Spleen (tissue), 11 donors: ENCODE measurements around the gene CASP8AP2. TPM values are rescaled to one million over a fixed set of nuclear protein-coding genes. Genes with fewer than 3 reads are reported as not detected.

Experiments
- DNase-seq: peaks from one replicate; pipeline ENCODE4 v3.0.0-alpha.2; 2020
- H3K27ac ChIP-seq, 8 donors: fragments of 200-600 bp; sonication (generic) in 7 of 8; 1 replicate in 4 of 8; 2 replicates in 4 of 8; pipeline versions ENCODE4 v1.5.0 to v1.8.0; 2016 to 2021; ENCODE audit warnings: inconsistent platforms in 4 of 8, mild to moderate bottlenecking in 4 of 8, moderate library complexity in 1 of 8
- H3K27me3 ChIP-seq, 7 donors: fragments of 200-600 bp; sonication (generic) in 6 of 7; replicated peaks in 1 of 7; 1 replicate in 4 of 7; 2 replicates in 3 of 7; pipeline versions ENCODE4 v1.5.0 to v1.8.0; 2016 to 2021; ENCODE audit warnings: inconsistent platforms in 3 of 7, mild to moderate bottlenecking in 1 of 7
- H3K36me3 ChIP-seq, 6 donors: fragments of 200-600 bp; sonication (generic) in 5 of 6; 1 replicate in 4 of 6; 2 replicates in 2 of 6; pipeline versions ENCODE4 v1.5.0 to v1.8.0; 2016 to 2021; ENCODE audit warnings: inconsistent platforms in 2 of 6
- H3K4me1 ChIP-seq, 6 donors: fragments of 200-600 bp; sonication (generic) in 5 of 6; 1 replicate in 3 of 6; 2 replicates in 3 of 6; pipeline versions ENCODE4 v1.5.0 to v1.8.0; 2016 to 2021; ENCODE audit warnings: inconsistent platforms in 3 of 6
- H3K4me3 ChIP-seq, 8 donors: fragments of 200-600 bp; sonication (generic) in 7 of 8; 1 replicate in 4 of 8; 2 replicates in 4 of 8; pipeline versions ENCODE4 v1.5.0 to v1.8.0; 2016 to 2021; ENCODE audit warnings: inconsistent platforms in 4 of 8, mild to moderate bottlenecking in 4 of 8, moderate library complexity in 2 of 8
- H3K9me3 ChIP-seq, 8 donors: fragments of 200-600 bp; sonication (generic) in 7 of 8; 1 replicate in 4 of 8; 2 replicates in 4 of 8; pipeline versions ENCODE4 v1.5.0 to v1.8.0; 2016 to 2021; ENCODE audit warnings: inconsistent platforms in 4 of 8
- POLR2A ChIP-seq, 3 donors: fragments of 450-650 bp; IDR thresholded peaks; one replicate each; pipeline ENCODE4 v1.5.1; 2017; ENCODE audit warnings: antibody characterized with exemption in 3 of 3, mild to moderate bottlenecking in 1 of 3
- POLR2AphosphoS5 ChIP-seq, 3 donors: sonication (generic); formaldehyde crosslinking; IDR thresholded peaks; one replicate each; pipeline ENCODE4 v1.5.1; 2017; ENCODE audit warnings: antibody characterized with exemption in 3 of 3
- WGBS, 5 donors: extraction: QIAGEN DNeasy Blood & Tissue Kit in 3 of 5; methylation state at CpG; one replicate each; pipeline versions ENCODE4 v1.1.5 to v1.1.7; 2013 to 2018; 5-methylcytosine and 5-hydroxymethylcytosine counted together
- intact Hi-C: fragments of 100-400 bp; cut with DNase I; formaldehyde crosslinking; loops from one replicate; pipeline ENCODE4 v1.15.0; 2023; ENCODE audit warnings: low total_unique reads
- polyA plus RNA-seq, 3 donors: library from polyadenylated mRNA; stranded (reverse); fragments of 200-250 nt; gene quantifications; one replicate each; pipeline ENCODE4 v1.2.1, GENCODE V29; 2013
- total RNA-seq, 7 donors: library from RNA; depleted of rRNA in 3 of 7; stranded (reverse); fragments of >200 nt in 3 of 7; fragmentation: NEBNext Ultra II Directional in 4 of 7; extraction: Animal tissue kit (Norgen Biotek cat#: 25700) in 4 of 7; gene quantifications; one replicate each; pipeline versions ENCODE4 v1.1.0 to v1.2.1, GENCODE V29; 2016 to 2021
- TF ChIP-seq, protein P1 (sequence below), 11 experiments: fragments of 200-600 bp in 7 of 11; fragments of 450-650 bp in 4 of 11; sonication (generic) in 4 of 11; IDR thresholded peaks in 8 of 11; conservative IDR thresholded peaks in 3 of 11; 1 replicate in 7 of 11; 2 replicates in 4 of 11; pipeline versions ENCODE4 v1.4.0 to v1.8.0; 2016 to 2021; ENCODE audit warnings: antibody characterized with exemption in 11 of 11, inconsistent platforms in 4 of 11, mild to moderate bottlenecking in 1 of 11
- donor health status: healthy with polysubstance abuse.
- donor health status: DM: no; HTN: no; CAD: no; lungs with moderate emphysema.
- donor health status: DM: no; HTN: no; CAD: no.
- donor health status: Bipolar disorder and iron deficiency.
- donor health status: healthy.
- donor health status: DM: no; HTN: no; CAD: no.
- donor health status: DM: yes; HTN: yes; CAD: no.

The CASP8AP2 gene
- total and polyA plus RNA-seq, 10 donors: 6.1 to 27.8 (median 18.4) TPM

DNA sequence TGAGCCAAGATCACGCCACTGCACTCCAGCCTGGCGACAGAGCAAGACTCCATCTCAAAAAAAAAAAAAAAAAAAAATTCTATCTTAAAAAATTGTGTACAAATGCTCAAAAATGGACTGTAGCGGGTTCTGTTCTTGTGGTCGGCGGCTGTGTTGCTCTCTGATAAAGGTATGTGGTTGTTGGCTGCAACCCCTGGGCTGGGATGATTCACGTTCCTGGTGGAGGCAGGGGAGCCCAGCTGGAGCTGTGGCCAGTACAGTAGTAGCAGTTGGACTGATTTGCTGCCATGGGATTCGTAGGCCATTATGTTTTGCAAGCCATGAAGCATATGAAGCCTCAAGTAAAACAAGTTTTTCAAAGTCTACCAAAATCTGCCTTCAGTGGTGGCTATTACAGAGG lies 32.4 kb upstream of the CASP8AP2 start:
- DNase-seq: no peak
- Histone ChIP-seq H3K4me1 (peaks cover 0 to 22% (median 16%) of the 10 kb centered on the region in 6 donors), H3K4me3 (no peak overlapping the region), H3K9me3 (no peaks in the 10 kb centered on the region), H3K27ac (no peak overlapping the region), H3K36me3 (peaks cover 0 to 90% (median 26%) of the 10 kb centered on the region in 6 donors), H3K27me3 (no peaks in the 10 kb centered on the region)
- intact Hi-C loops: no loop called here
- TF ChIP-seq, protein P1, sequence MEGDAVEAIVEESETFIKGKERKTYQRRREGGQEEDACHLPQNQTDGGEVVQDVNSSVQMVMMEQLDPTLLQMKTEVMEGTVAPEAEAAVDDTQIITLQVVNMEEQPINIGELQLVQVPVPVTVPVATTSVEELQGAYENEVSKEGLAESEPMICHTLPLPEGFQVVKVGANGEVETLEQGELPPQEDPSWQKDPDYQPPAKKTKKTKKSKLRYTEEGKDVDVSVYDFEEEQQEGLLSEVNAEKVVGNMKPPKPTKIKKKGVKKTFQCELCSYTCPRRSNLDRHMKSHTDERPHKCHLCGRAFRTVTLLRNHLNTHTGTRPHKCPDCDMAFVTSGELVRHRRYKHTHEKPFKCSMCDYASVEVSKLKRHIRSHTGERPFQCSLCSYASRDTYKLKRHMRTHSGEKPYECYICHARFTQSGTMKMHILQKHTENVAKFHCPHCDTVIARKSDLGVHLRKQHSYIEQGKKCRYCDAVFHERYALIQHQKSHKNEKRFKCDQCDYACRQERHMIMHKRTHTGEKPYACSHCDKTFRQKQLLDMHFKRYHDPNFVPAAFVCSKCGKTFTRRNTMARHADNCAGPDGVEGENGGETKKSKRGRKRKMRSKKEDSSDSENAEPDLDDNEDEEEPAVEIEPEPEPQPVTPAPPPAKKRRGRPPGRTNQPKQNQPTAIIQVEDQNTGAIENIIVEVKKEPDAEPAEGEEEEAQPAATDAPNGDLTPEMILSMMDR (IDR thresholded peaks at IDR 0.05 in 8 of 11, conservative IDR thresholded peaks at IDR 0.05 in 3 of 11): no peak
- no peak for TF ChIP-seq POLR2A (IDR thresholded peaks at IDR 0.05)
- TF ChIP-seq POLR2AphosphoS5 (IDR thresholded peaks at IDR 0.05): no peak
- WGBS, 5 donors: 81 to 95% (median 87%) methylated on average over 7 of the region's 7 CpGs

DNA sequence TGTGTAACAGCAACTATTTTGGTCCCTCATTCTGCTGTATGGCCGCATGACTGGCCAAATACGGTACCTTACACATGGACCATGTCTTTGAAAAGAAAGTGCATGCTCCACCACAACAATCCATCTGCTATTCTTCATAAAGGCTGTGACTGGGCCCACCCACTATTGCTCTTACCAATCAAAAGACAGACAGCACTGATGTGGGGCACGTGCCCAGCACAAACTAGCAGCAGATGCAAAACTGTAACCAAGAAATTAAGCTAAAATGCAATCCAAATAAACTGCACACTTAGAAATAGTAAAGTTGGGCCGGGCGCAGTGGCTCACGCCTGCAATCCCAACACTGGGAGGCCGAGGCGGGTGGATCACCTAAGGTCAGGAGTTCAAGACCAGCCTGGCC lies 30.6 kb upstream of the CASP8AP2 start:
- no peak overlapping the region for H3K4me3 ChIP-seq
- peaks cover 0 to 12% (median 7%) of the 10 kb centered on the region in 6 donors for H3K4me1 ChIP-seq
- H3K27ac ChIP-seq: no peak overlapping the region
- no peak for DNase-seq
- H3K36me3 ChIP-seq: peaks cover 0 to 84% (median 18%) of the 10 kb centered on the region in 6 donors
- H3K9me3 ChIP-seq: no peaks in the 10 kb centered on the region
- 90 to 99% (median 96%) methylated on average over 8 of the region's 8 CpGs for WGBS, 5 donors
- TF ChIP-seq POLR2A (IDR thresholded peaks at IDR 0.05) (no peak), POLR2AphosphoS5 (IDR thresholded peaks at IDR 0.05) (no peak)
- TF ChIP-seq, protein P1 (IDR thresholded peaks at IDR 0.05 in 8 of 11, conservative IDR thresholded peaks at IDR 0.05 in 3 of 11): no peak
- intact Hi-C loops: no loop called here
- no peaks in the 10 kb centered on the region for H3K27me3 ChIP-seq

DNA sequence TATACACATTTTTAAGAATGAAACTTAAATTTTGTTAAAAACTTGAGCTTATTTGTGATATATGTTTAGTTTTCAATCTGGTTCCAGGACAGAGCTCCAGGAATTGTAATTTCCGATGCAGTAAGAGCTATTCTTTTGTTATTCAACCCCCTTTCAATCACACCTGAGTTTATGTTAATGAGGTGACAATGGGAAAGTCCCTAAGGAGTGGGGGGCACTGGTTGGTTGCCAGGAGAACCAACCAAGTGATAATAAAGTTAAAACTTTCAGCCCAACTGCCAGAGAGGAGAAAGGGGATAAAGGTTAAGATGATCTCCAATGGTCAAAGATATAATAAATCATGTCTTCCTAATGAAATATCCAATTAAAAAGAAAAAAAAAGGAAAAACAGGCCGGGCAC lies 29.9 kb upstream of the CASP8AP2 start:
- Histone ChIP-seq H3K36me3 (peaks cover 0 to 77% (median 18%) of the 10 kb centered on the region in 6 donors), H3K4me1 (peaks cover 0 to 5% (median under 1%) of the 10 kb centered on the region in 6 donors), H3K4me3 (no peak overlapping the region), H3K27ac (no peak overlapping the region), H3K27me3 (no peaks in the 10 kb centered on the region), H3K9me3 (no peaks in the 10 kb centered on the region)
- intact Hi-C loops: no loop called here
- WGBS, 5 donors: 85 to 95% (median 92%) methylated on average over 2 of the region's 2 CpGs
- no peak for DNase-seq
- no peak for TF ChIP-seq POLR2AphosphoS5 (IDR thresholded peaks at IDR 0.05)
- TF ChIP-seq, protein P1 (IDR thresholded peaks at IDR 0.05 in 8 of 11, conservative IDR thresholded peaks at IDR 0.05 in 3 of 11): no peak
- TF ChIP-seq POLR2A (IDR thresholded peaks at IDR 0.05): no peak

DNA sequence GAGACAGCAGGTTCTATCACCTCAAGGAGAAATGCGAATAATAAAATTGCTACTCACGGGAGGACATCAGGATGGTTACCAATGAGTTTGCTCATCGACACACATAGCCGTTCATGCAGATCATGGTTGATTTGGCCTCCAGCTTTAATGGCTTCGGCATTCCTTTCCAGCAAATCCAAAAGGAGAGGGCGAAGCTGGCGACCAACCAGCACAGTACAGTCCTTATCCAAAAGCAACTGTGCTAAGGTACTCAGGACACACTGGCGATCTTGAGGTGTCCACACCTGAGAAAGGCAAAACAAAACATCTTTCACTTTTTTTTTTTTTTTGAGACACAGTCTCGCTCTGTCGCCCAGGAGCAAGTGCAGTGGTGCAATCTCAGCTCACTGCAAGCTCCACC lies 26.4 kb upstream of the CASP8AP2 start:
- Histone ChIP-seq H3K27me3 (no peaks in the 10 kb centered on the region), H3K4me3 (no peak overlapping the region), H3K4me1 (no peaks in the 10 kb centered on the region), H3K9me3 (no peaks in the 10 kb centered on the region), H3K27ac (no peak overlapping the region), H3K36me3 (peaks cover 0 to 51% (median 18%) of the 10 kb centered on the region in 6 donors)
- TF ChIP-seq, protein P1 (IDR thresholded peaks at IDR 0.05 in 8 of 11, conservative IDR thresholded peaks at IDR 0.05 in 3 of 11): no peak
- TF ChIP-seq POLR2AphosphoS5 (IDR thresholded peaks at IDR 0.05) (no peak), POLR2A (IDR thresholded peaks at IDR 0.05) (no peak)
- intact Hi-C loops: no loop called here
- 92 to 97% (median 94%) methylated on average over 10 of the region's 10 CpGs for WGBS, 5 donors
- no peak for DNase-seq
